ENCODE data around the gene RPS6KB1. TPM values are rescaled to one million over a fixed set of nuclear protein-coding genes. Genes with fewer than 3 reads are reported as not detected.

RPS6KB1 gene
- total RNA-seq, 1 donor from 2014 or later = 42.3 TPM

DNA sequence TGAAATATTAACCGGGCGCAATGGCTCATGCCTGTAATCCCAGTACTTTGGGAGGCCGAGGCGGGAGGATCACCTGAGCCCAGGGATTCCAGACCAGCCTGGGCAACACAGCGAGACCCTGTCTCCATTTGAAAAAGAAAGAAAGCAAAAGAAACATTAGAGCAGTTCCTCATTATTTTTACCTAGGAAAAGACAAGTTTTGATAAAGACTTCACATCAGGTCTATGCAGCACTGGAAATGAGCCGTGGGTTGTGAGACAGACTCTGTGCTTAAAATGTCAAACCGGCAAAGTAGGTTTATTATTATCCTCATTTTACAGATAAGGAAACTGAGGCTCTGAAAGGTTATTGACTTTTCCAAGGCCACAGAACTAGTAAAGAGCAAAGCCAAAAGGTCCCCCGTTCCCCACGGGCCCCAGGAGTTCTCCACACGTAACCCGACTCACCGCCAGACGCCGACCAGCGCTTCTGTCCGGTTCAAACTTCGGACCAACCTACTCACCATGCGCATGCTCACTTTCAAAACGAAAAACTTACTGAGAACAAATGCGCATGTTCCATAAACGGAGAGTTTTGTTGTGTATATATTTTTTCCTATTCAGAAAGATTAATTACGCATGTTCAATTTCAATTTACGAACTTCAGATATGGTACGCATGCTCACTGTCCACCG is 534 bp upstream of the RPS6KB1 start:
- H3K36me3 Mint-ChIP-seq = peaks cover 5% of the 10 kb centered on the region
- no peak for DNase-seq (ENCODE audit: low spot score in 2 of 2, unreplicated experiment in 2 of 2)
- H3K9me3 Mint-ChIP-seq = no peaks in the 10 kb centered on the region
- H3K27me3 Mint-ChIP-seq (ENCODE audit: low read depth) = no peaks in the 10 kb centered on the region
- peaks cover 22% of the 10 kb centered on the region for H3K4me1 Mint-ChIP-seq
- peak overlapping the region; percentile 97 for H3K27ac Mint-ChIP-seq
- H3K4me3 Mint-ChIP-seq = peak overlapping the region; percentile 99
- TF ChIP-seq, protein P1, sequence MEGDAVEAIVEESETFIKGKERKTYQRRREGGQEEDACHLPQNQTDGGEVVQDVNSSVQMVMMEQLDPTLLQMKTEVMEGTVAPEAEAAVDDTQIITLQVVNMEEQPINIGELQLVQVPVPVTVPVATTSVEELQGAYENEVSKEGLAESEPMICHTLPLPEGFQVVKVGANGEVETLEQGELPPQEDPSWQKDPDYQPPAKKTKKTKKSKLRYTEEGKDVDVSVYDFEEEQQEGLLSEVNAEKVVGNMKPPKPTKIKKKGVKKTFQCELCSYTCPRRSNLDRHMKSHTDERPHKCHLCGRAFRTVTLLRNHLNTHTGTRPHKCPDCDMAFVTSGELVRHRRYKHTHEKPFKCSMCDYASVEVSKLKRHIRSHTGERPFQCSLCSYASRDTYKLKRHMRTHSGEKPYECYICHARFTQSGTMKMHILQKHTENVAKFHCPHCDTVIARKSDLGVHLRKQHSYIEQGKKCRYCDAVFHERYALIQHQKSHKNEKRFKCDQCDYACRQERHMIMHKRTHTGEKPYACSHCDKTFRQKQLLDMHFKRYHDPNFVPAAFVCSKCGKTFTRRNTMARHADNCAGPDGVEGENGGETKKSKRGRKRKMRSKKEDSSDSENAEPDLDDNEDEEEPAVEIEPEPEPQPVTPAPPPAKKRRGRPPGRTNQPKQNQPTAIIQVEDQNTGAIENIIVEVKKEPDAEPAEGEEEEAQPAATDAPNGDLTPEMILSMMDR (IDR thresholded peaks at IDR 0.05; ENCODE audit: unreplicated experiment) = no peak

DNA sequence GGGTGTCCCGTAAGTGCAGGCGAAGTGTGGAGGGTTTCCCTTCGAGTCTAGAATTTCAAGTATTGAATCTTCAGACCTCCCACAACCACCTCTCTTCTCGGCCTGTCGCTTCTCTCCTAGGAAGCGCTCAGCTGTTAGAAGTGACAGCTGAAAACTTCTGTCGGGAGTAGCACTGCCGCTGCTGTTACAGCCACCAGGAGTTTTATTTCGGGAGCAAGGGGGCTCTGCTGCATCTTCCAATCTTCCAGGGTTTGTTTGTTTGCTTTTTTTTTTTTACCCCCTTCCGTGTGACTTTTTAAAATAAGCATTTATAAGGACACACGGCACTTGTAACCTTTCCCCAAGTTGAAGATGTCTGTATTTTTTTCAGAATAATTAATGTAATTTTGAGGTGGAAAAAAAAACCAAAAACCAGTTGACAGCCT is 767 bp downstream of the RPS6KB1 start:
- Mint-ChIP-seq H3K36me3 (no peaks in the 10 kb centered on the region), H3K27me3 (ENCODE audit: low read depth) (no peaks in the 10 kb centered on the region), H3K4me1 (peaks cover 22% of the 10 kb centered on the region), H3K4me3 (peak overlapping the region; percentile 99), H3K9me3 (no peaks in the 10 kb centered on the region), H3K27ac (peak overlapping the region; percentile 97)
- TF ChIP-seq, protein P1 (IDR thresholded peaks at IDR 0.05; ENCODE audit: unreplicated experiment) = no peak
- DNase-seq (ENCODE audit: low spot score in 2 of 2, unreplicated experiment in 2 of 2) = peak in 1 of 2 experiments; percentile 50

DNA sequence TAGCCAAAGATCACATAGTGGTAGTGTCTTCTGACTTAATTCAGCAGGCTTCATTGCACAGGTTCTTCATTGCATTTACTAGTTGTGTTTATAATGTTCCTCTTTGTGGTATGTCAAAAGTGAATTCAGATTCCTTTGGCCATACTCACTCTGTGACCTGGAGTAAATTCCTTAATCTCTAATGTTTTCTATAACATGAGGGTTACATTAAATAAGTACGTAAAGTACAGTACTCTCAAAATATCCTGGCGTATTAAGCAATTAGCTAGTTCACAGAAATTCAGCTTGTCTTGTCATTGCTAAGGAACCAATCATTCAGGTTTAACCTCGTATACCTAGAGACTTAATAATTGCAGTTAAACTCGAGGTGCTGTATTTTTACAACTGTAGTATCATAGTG is 4.2 kb downstream of the RPS6KB1 start:
- H3K36me3 Mint-ChIP-seq = peaks cover 1% of the 10 kb centered on the region
- TF ChIP-seq, protein P1 (IDR thresholded peaks at IDR 0.05; ENCODE audit: unreplicated experiment) = no peak
- no peak overlapping the region for H3K27ac Mint-ChIP-seq
- H3K4me3 Mint-ChIP-seq = no peak overlapping the region
- no peaks in the 10 kb centered on the region for H3K9me3 Mint-ChIP-seq
- H3K27me3 Mint-ChIP-seq (ENCODE audit: low read depth) = no peaks in the 10 kb centered on the region
- DNase-seq (ENCODE audit: low spot score in 2 of 2, unreplicated experiment in 2 of 2) = no peak
- H3K4me1 Mint-ChIP-seq = peaks cover 17% of the 10 kb centered on the region

DNA sequence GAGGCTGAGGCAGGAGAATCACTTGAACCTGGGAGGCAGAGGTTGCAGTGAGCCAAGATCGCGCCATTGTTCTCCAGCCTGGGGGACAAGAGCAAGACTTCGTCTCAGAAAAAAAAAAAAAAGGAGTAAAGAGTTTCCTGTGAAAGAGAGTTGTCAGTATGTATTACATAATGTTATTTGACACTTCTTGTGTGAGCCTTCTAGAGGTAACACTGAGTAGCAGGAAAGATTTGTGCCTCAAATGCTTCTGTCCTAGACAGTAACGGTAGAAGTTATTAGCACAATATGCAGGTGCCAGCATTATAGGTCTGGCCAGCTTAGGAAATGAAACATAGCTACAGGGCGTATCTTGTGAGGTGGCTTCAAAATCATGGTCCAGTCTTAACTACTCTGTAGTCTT is 6.2 kb downstream of the RPS6KB1 start:
- Mint-ChIP-seq H3K4me1 (peaks cover 8% of the 10 kb centered on the region), H3K4me3 (no peak overlapping the region), H3K27ac (no peak overlapping the region), H3K27me3 (ENCODE audit: low read depth) (no peaks in the 10 kb centered on the region), H3K36me3 (peaks cover 3% of the 10 kb centered on the region), H3K9me3 (no peaks in the 10 kb centered on the region)
- TF ChIP-seq, protein P1 (IDR thresholded peaks at IDR 0.05; ENCODE audit: unreplicated experiment) = no peak
- DNase-seq (ENCODE audit: low spot score in 2 of 2, unreplicated experiment in 2 of 2) = no peak

DNA sequence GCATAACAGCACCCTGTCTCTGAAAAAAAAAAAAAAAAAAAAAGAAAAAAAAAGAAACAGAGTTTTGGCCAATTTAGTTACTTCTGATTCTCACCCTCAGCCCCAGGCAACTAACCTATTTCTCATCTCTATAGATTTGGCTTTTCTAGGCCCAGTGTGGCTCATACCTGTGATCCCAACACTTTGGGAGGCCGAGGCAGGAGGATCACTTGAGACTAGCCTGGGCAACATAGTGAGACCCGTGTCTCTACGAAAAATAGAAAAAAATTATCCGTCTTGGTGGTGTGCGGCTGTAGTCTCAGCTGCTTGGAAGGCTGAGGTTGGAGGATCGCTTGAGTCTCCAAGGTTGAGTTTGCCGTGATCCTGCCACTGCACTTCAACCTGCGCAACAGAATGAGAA is 8.7 kb downstream of the RPS6KB1 start:
- H3K4me1 Mint-ChIP-seq = no peaks in the 10 kb centered on the region

More for the DNA sequence above, 8.7 kb downstream of the RPS6KB1 start:
- DNase-seq (ENCODE audit: low spot score in 2 of 2, unreplicated experiment in 2 of 2) = no peak
- Mint-ChIP-seq H3K9me3 (no peaks in the 10 kb centered on the region), H3K36me3 (peaks cover 11% of the 10 kb centered on the region), H3K27me3 (ENCODE audit: low read depth) (no peaks in the 10 kb centered on the region), H3K4me3 (no peak overlapping the region), H3K27ac (no peak overlapping the region)
- TF ChIP-seq, protein P1 (IDR thresholded peaks at IDR 0.05; ENCODE audit: unreplicated experiment) = no peak
